GM12878 (cell line): ENCODE data around the gene LPAR5. TPM values are rescaled to one million over a fixed set of nuclear protein-coding genes. Genes with fewer than 3 reads are reported as not detected.
A peak's percentile ranks its signal among the peaks of the same experiment; 100 is the strongest.

Experiments used
- ATAC-seq: fragments of 200-7000 bp; cut with Tn5 transposase; 3 replicates; pipeline ENCODE4 v1.9.1; 2020; ENCODE audit warnings: mild to moderate bottlenecking, moderate library complexity
- BruUV-seq: library from RNA; stranded (reverse); fragments of 400-500 nt; replicated peaks from 2 replicates; lab custom pipeline; 2021; lab: Mats Ljungman, UMichigan
- CTCF ChIA-PET: fragments of 300-600 bp; sonication (Branson Sonifier 250); formaldehyde crosslinking; extraction: SDS; loops from one replicate; lab custom pipeline; 2021; ENCODE audit warnings: inconsistent platforms; lab: Yijun Ruan, JAX
- POLR2A ChIA-PET: fragments of 350-600 bp; formaldehyde crosslinking; extraction: SDS; loops from one replicate; lab custom pipeline; 2021; ENCODE audit warnings: inconsistent platforms; lab: Charles Lee
- RAD21 ChIA-PET: fragments of 300-600 bp; sonication (Branson Sonifier 250); formaldehyde crosslinking; loops from one replicate; lab custom pipeline; 2023; ENCODE audit warnings: antibody characterized with exemption; ENCODE audit not compliant: unreplicated experiment; lab: Charles Lee
- SMC1A ChIA-PET: fragments of 300-600 bp; sonication (Branson Sonifier 250); formaldehyde crosslinking; loops from one replicate; lab custom pipeline; 2023; ENCODE audit not compliant: unreplicated experiment, uncharacterized antibody; lab: Charles Lee
- DNase-seq: peaks from one replicate; pipeline ENCODE4 v3.0.0-alpha.2; 2011; ENCODE audit warnings: low read depth, low spot score
- FAIRE-seq: peaks from 3 replicates; lab custom pipeline; 2011; peaks lifted over from hg19 to GRCh38; lab: Jason Lieb, UNC
- H2AFZ ChIP-seq: 2 replicates; pipeline ENCODE4 v1.6.0; 2011; ENCODE audit warnings: low read depth, low read length, control low read depth; ENCODE audit not compliant: control insufficient read depth
- H3K27ac ChIP-seq: 2 replicates; pipeline ENCODE4 v1.5.1; 2011; ENCODE audit warnings: control low read depth; ENCODE audit not compliant: control insufficient read depth, insufficient read depth
- H3K27me3 ChIP-seq, 2 experiments: replicated peaks in 1 of 2; 2 replicates each; pipeline versions ENCODE4 v1.6.0 to v1.6.1; 2011; ENCODE audit warnings: low read length in 1 of 2; ENCODE audit not compliant: control insufficient read depth in 2 of 2, insufficient read depth in 2 of 2
- H3K36me3 ChIP-seq, 2 experiments: 2 replicates each; pipeline ENCODE4 v1.5.1; 2011; ENCODE audit warnings: low read length in 1 of 2; ENCODE audit not compliant: control insufficient read depth in 2 of 2, insufficient read depth in 2 of 2
- H3K4me1 ChIP-seq: 2 replicates; pipeline ENCODE4 v1.6.1; 2011; ENCODE audit warnings: mild to moderate bottlenecking, low read length, moderate library complexity, mixed read lengths; ENCODE audit not compliant: control insufficient read depth, insufficient read depth
- H3K4me2 ChIP-seq: 2 replicates; pipeline ENCODE4 v1.6.0; 2011; ENCODE audit warnings: control low read depth; ENCODE audit not compliant: control insufficient read depth, insufficient read depth
- H3K4me3 ChIP-seq: fragments of 200-600 bp; sonication (generic); 2 replicates; pipeline ENCODE4 v1.5.1; 2016
- H3K79me2 ChIP-seq: 2 replicates; pipeline ENCODE4 v1.6.0; 2011; ENCODE audit warnings: low read length; ENCODE audit not compliant: control insufficient read depth, insufficient read depth
- H3K9ac ChIP-seq: 2 replicates; pipeline ENCODE4 v1.8.0; 2011; ENCODE audit warnings: low read length, control low read depth, mixed read lengths; ENCODE audit not compliant: control insufficient read depth, insufficient read depth
- H3K9me3 ChIP-seq: replicated peaks from 3 replicates; pipeline ENCODE4 v1.5.1; 2011; ENCODE audit warnings: mild to moderate bottlenecking, low read length; ENCODE audit not compliant: control insufficient read depth, insufficient read depth
- H4K20me1 ChIP-seq: 2 replicates; pipeline ENCODE4 v1.6.0; 2011; ENCODE audit not compliant: control insufficient read depth, insufficient read depth
- BCL11A ChIP-seq: IDR thresholded peaks from 2 replicates; pipeline ENCODE4 v1.6.1; 2011; ENCODE audit warnings: low read depth, low read length
- BHLHE40 ChIP-seq, 2 experiments: fragments of 450-650 bp in 1 of 2; IDR thresholded peaks; 2 replicates each; pipeline ENCODE4 v1.6.1; 2011 to 2017; ENCODE audit warnings: low read depth in 2 of 2, borderline replicate concordance in 1 of 2, improper control_type of control experiment in 1 of 2, low read length in 1 of 2, mild to moderate bottlenecking in 1 of 2
- CBX3 ChIP-seq: fragments of 200-600 bp; sonication (generic); IDR thresholded peaks from 2 replicates; pipeline ENCODE4 v1.6.1; 2016; ENCODE audit warnings: low read depth, borderline replicate concordance
- GABPA ChIP-seq: IDR thresholded peaks from 2 replicates; pipeline ENCODE4 v1.6.1; 2014; ENCODE audit warnings: antibody characterized with exemption, low read depth, mild to moderate bottlenecking, inconsistent platforms
- IKZF2 ChIP-seq, 2 experiments: fragments of 450-650 bp; IDR thresholded peaks; 2 replicates each; pipeline ENCODE4 v1.6.1; 2017; ENCODE audit warnings: mild to moderate bottlenecking in 2 of 2, moderate library complexity in 2 of 2
- MTA2 ChIP-seq: fragments of 450-650 bp; IDR thresholded peaks from 2 replicates; pipeline ENCODE4 v1.6.1; 2016; ENCODE audit warnings: low read depth, mild to moderate bottlenecking, moderate library complexity
- MXI1 ChIP-seq: fragments of 150-350 bp; IDR thresholded peaks from 2 replicates; pipeline ENCODE4 v1.6.1; 2011; ENCODE audit warnings: low read depth, mild to moderate bottlenecking, inconsistent platforms, low read length, improper control_type of control experiment
- NBN ChIP-seq: fragments of 450-650 bp; IDR thresholded peaks from 2 replicates; pipeline ENCODE4 v1.6.1; 2016
- NRF1 ChIP-seq: conservative IDR thresholded peaks from 2 replicates; pipeline ENCODE4 v1.6.1; 2011; ENCODE audit warnings: mild to moderate bottlenecking, low read depth, low read length, improper control_type of control experiment
- PAX5 ChIP-seq: IDR thresholded peaks from 2 replicates; pipeline ENCODE4 v1.6.1; 2011; ENCODE audit warnings: low read depth, low read length, borderline replicate concordance
- POU2F2 ChIP-seq: IDR thresholded peaks from 3 replicates; pipeline ENCODE4 v1.6.1; 2011; ENCODE audit warnings: low read depth, mild to moderate bottlenecking, low read length, borderline replicate concordance
- RELA ChIP-seq: fragments of 450-650 bp; IDR thresholded peaks from 2 replicates; pipeline ENCODE4 v1.8.0; 2014; ENCODE audit warnings: borderline replicate concordance; ENCODE audit not compliant: partially characterized antibody
- SIN3A ChIP-seq: IDR thresholded peaks from 2 replicates; pipeline ENCODE4 v1.6.1; 2012; ENCODE audit warnings: low read depth, low read length, improper control_type of control experiment
- SMAD1 ChIP-seq: fragments of 450-650 bp; IDR thresholded peaks from 2 replicates; pipeline ENCODE4 v1.6.1; 2018; ENCODE audit warnings: mild to moderate bottlenecking, low read depth; ENCODE audit not compliant: partially characterized antibody
- SMC3 ChIP-seq: IDR thresholded peaks from 2 replicates; pipeline ENCODE4 v1.6.1; 2011; ENCODE audit warnings: low read length, improper control_type of control experiment, borderline replicate concordance
- SP1 ChIP-seq: IDR thresholded peaks from one replicate; pipeline ENCODE4 v1.6.1; 2011; ENCODE audit warnings: low read depth, low read length
- SUZ12 ChIP-seq: fragments of 200-600 bp; sonication (generic); IDR thresholded peaks from one replicate; pipeline ENCODE4 v1.6.1; 2018; ENCODE audit warnings: antibody characterized with exemption, mild to moderate bottlenecking; ENCODE audit not compliant: unreplicated experiment
- TAF1 ChIP-seq: IDR thresholded peaks from 2 replicates; pipeline ENCODE4 v1.6.1; 2011; ENCODE audit warnings: mild to moderate bottlenecking, low read depth, low read length, borderline replicate concordance
- ZBED1 ChIP-seq: IDR thresholded peaks from 2 replicates; pipeline ENCODE4 v1.6.1; 2016; ENCODE audit warnings: borderline replicate concordance
- ZNF384 ChIP-seq: IDR thresholded peaks from 2 replicates; pipeline ENCODE4 v1.6.1; 2012; ENCODE audit warnings: low read depth, mild to moderate bottlenecking, low read length, improper control_type of control experiment, borderline replicate concordance
- WGBS: methylation state at CpG from one replicate; pipeline ENCODE4 v1.1.6; 2016; ENCODE audit warnings: low lambda C conversion rate; ENCODE audit not compliant: insufficient replicate concordance, insufficient coverage; ENCODE audit errors: missing lambda C conversion rate; 5-methylcytosine and 5-hydroxymethylcytosine counted together
- in situ Hi-C: fragments of 300-500 bp; cut with MboI; formaldehyde crosslinking; loops from 9 replicates; pipeline ENCODE4 v1.14.3; 2018; ENCODE audit warnings: mixed read lengths
- intact Hi-C: fragments of 100-400 bp; cut with micrococcal nuclease; formaldehyde crosslinking; loops from one replicate; pipeline ENCODE4 v1.14.2; 2022; ENCODE audit not compliant: unreplicated experiment
- polyA plus RNA-seq, 11 experiments: library from polyadenylated mRNA; depleted of rRNA in 4 of 11; unstranded in 6 of 11; stranded (reverse) in 5 of 11; fragments of >200 nt; fragmentation: Nextera tagmentation in 4 of 11; fragmentation: Illumina TruSeq in 1 of 11; extraction: Ambion mirVana in 4 of 11; extraction: Trizol in 1 of 11; gene quantifications; 1 replicate in 1 of 11; 2 replicates in 10 of 11; pipeline versions ENCODE4 v1.2.1 to v1.2.3, GENCODE V29; 2011 to 2016; ENCODE audit warnings: inconsistent platforms in 2 of 11, missing spikeins in 2 of 11, low read depth in 1 of 11
- total RNA-seq, 4 experiments: library from RNA; depleted of rRNA in 3 of 4; stranded (reverse); fragments of >200 nt in 3 of 4; fragmentation: Illumina TruSeq in 1 of 4; extraction: Trizol in 1 of 4; gene quantifications; 2 replicates each; pipeline versions ENCODE4 v1.2.1 to v1.2.3, GENCODE V29; 2013 to 2021
- TF ChIP-seq, protein P1 (sequence below): fragments of 450-650 bp; IDR thresholded peaks from 2 replicates; pipeline ENCODE4 v1.6.1; 2018; ENCODE audit warnings: mild to moderate bottlenecking, low read depth, moderate library complexity; ENCODE audit not compliant: partially characterized antibody

LPAR5 gene
- total and polyA plus RNA-seq, 10 of the 15 experiments (the other 5 are each of a cell fraction or from before 2014, with no cell fraction given): 1.3 to 7.9 (median 5.3) TPM

DNA sequence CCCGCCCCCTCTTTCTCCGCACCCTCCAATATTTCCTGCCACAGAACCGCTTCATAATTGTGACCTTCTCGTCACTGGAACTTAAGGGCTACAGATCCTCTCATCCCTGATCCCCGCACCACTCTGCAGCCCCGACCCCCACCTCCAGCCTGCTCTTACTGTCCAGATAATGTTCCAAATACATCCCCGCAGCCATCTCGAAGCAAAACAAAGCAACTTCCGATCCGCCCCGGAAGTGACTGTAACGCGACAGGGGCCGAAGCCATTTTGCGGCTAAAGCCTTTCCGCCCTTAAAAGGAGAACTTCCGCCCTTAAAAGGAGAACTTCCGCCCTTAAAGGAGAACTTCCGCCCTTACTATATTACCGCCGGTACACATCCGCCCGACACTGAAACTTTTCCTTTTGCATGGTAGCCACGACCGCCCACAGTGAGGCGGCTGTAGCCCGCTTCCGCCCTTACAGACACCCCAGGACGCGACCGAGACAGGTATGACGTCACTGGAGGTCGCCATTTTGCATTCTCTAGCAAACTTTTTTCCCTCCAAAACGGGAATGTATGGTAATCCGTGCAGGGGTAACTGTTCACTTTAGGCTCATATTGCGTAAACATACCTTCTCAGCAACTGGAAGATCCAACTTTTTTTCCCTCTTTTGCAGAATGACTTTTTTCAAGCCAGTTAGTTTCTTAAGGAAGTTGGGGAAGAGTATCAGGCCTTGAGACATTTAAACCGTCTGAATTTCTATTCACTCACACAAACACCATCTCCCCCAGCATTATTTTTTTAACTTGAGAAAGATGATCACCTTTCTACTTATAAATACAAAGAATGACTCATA is 27.4 kb upstream of the LPAR5 start, which contains the start of gene ING4:
TSS of gene ING4 (minus strand) at position 214 of the 837 bp plus-strand sequence. CDS start at position 196, 18 bp downstream.
- H2AFZ ChIP-seq: peak within 1 kb of the TSS; percentile 99
- 2% methylated on average over 37 of the region's 37 CpGs for WGBS
- peaks cover 8% of the 10 kb centered on the region for H3K79me2 ChIP-seq
- RAD21 ChIA-PET: interaction anchor here (0.6 to 2.4 kb wide), 4 partner anchors 26 to 90 kb away, joined by 3 to 10 read pairs (median 5); partner anchors contain the start of genes COPS7A, MLF2 and ZNF384
- H3K27ac ChIP-seq: peak within 1 kb of the TSS; percentile 80
- H3K9ac ChIP-seq: peak within 1 kb of the TSS; percentile 70
- CTCF ChIA-PET: interaction anchor here (0.9 to 2.9 kb wide), 5 partner anchors 16 to 90 kb away, joined by 3 to 24 read pairs (median 5); partner anchors contain the start of genes ACRBP, COPS7A and MLF2
- no peaks in the 10 kb centered on the region; the same call in 1 of the 2 replicates for H3K4me1 ChIP-seq
- intact Hi-C loops (loop anchor here (1.0 to 5.0 kb wide), 3 partner anchors 26 to 46 kb away; partner anchors contain the start of gene ZNF384), in situ Hi-C loops (no loop called here)
- H3K4me2 ChIP-seq: peak within 1 kb of the TSS; percentile 70
- DNase-seq (peak; percentile 96), ATAC-seq (peak; percentile 100), FAIRE-seq (peak; percentile 98)
- SMC1A ChIA-PET: interaction anchor here (0.6 to 2.7 kb wide), 11 partner anchors 12 to 90 kb away, joined by 3 to 11 read pairs (median 4); partner anchors contain the start of genes COPS7A and MLF2
- H3K36me3 ChIP-seq: peaks cover 10% of the 10 kb centered on the region in 2 experiments
- no TSS peak for BruUV-seq
- POLR2A ChIA-PET: interaction anchor here (0.6 to 2.1 kb wide), 6 partner anchors 25 to 378 kb away, joined by 3 to 12 read pairs (median 4); partner anchors contain the start of gene ZNF384
- H4K20me1 ChIP-seq: no peaks in the 10 kb centered on the region
- no peaks in the 10 kb centered on the region for H3K27me3 ChIP-seq
- peak within 1 kb of the TSS; percentile 96 for H3K4me3 ChIP-seq
- H3K9me3 ChIP-seq: no peaks in the 10 kb centered on the region
- TF ChIP-seq POU2F2 (peak; percentile 29; the same call in 2 of the 3 replicates), RELA (peak; percentile 94), MXI1 (no peak; the same call in 1 of the 2 replicates), ZNF384 (peak; percentile 19; the same call in 1 of the 2 replicates), BHLHE40 (IDR thresholded peaks at IDR 0.05; ENCODE audit: borderline replicate concordance in 1 of 2, low read depth in 2 of 2, low read length in 1 of 2) (peak in 1 of 2 experiments; percentile 36; a peak in 1 of 4 replicates), BCL11A (no peak), CBX3 (no peak), TAF1 (peak; percentile 67; the same call in 1 of the 2 replicates), SP1 (peak; percentile 70), GABPA (peak; percentile 100), SMAD1 (peak; percentile 20), ZBED1 (no peak; the same call in 1 of the 2 replicates), NRF1 (no peak), SUZ12 (no peak), NBN (peak; percentile 100), SMC3 (no peak), MTA2 (peak; percentile 58; the same call in 1 of the 2 replicates), IKZF2 (IDR thresholded peaks at IDR 0.05) (peak in 1 of 2 experiments; percentile 67; a peak in 3 of 4 replicates), PAX5 (peak; percentile 52; the same call in 1 of the 2 replicates), SIN3A (peak; percentile 46; the same call in 1 of the 2 replicates)
- TF ChIP-seq, protein P1, sequence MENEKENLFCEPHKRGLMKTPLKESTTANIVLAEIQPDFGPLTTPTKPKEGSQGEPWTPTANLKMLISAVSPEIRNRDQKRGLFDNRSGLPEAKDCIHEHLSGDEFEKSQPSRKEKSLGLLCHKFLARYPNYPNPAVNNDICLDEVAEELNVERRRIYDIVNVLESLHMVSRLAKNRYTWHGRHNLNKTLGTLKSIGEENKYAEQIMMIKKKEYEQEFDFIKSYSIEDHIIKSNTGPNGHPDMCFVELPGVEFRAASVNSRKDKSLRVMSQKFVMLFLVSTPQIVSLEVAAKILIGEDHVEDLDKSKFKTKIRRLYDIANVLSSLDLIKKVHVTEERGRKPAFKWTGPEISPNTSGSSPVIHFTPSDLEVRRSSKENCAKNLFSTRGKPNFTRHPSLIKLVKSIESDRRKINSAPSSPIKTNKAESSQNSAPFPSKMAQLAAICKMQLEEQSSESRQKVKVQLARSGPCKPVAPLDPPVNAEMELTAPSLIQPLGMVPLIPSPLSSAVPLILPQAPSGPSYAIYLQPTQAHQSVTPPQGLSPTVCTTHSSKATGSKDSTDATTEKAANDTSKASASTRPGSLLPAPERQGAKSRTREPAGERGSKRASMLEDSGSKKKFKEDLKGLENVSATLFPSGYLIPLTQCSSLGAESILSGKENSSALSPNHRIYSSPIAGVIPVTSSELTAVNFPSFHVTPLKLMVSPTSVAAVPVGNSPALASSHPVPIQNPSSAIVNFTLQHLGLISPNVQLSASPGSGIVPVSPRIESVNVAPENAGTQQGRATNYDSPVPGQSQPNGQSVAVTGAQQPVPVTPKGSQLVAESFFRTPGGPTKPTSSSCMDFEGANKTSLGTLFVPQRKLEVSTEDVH: peak; percentile 100
